K562 (cell line): ENCODE data around the gene TBC1D5. TPM values are rescaled to one million over a fixed set of nuclear protein-coding genes. Genes with fewer than 3 reads are reported as not detected.
A peak's percentile ranks its signal among the peaks of the same experiment; 100 is the strongest.
"Not testable (repeated sequence)": the region's sequence is repeated elsewhere in the genome, so short reads cannot be mapped to it uniquely, and the experiment has no call there.

Source experiments
- ATAC-seq: fragments of 200-7000 bp; cut with Tn5 transposase; 3 replicates; pipeline ENCODE4 v1.9.1; 2020; ENCODE audit warnings: moderate library complexity
- BruUV-seq: library from RNA; stranded (reverse); fragments of 400-500 nt; replicated peaks from 2 replicates; lab custom pipeline; 2021; lab: Mats Ljungman, UMichigan
- CTCF ChIA-PET: fragments of 300-600 bp; formaldehyde crosslinking; extraction: SDS; loops from one replicate; lab custom pipeline; 2021; ENCODE audit warnings: low intra/inter-chr PET ratio; lab: Yijun Ruan, JAX
- POLR2A ChIA-PET: fragments of 300-600, 350-650 bp; sonication (Branson Sonifier 250); formaldehyde crosslinking; extraction: SDS; loops from one replicate; lab custom pipeline; 2021; ENCODE audit warnings: antibody characterized with exemption, inconsistent platforms; lab: Yijun Ruan, JAX
- DNase-seq, 4 experiments: peaks; one replicate each; pipeline versions ENCODE4 v3.0.0 to v3.0.0-alpha.2; 2011 to 2018; ENCODE audit warnings: low spot score in 3 of 4, mixed read lengths in 3 of 4; ENCODE audit errors: extremely low read depth in 1 of 4
- FAIRE-seq: peaks from 2 replicates; lab custom pipeline; 2011; peaks lifted over from hg19 to GRCh38; lab: Jason Lieb, UNC
- H2AFZ ChIP-seq: 2 replicates; pipeline ENCODE4 v1.6.0; 2011; ENCODE audit warnings: low read depth, low read length, control low read depth, inconsistent platforms
- H3K27ac ChIP-seq: fragments of 200-600 bp; 3 replicates; pipeline ENCODE4 v1.8.0; 2011; ENCODE audit warnings: low read depth, mild to moderate bottlenecking, control low read depth, inconsistent platforms, low read length, moderate library complexity, mixed read lengths; ENCODE audit errors: extremely low read depth
- H3K27me3 ChIP-seq, 2 experiments: fragments of 300-600 bp in 1 of 2; 2 replicates in 1 of 2; 3 replicates in 1 of 2; pipeline versions ENCODE4 v1.6.0 to v1.8.0; 2011; ENCODE audit warnings: inconsistent platforms in 2 of 2, low read length in 2 of 2, mild to moderate bottlenecking in 1 of 2, mixed read lengths in 1 of 2, moderate library complexity in 1 of 2; ENCODE audit not compliant: control insufficient read depth in 2 of 2, insufficient read depth in 2 of 2
- H3K36me3 ChIP-seq: fragments of 300-600 bp; 3 replicates; pipeline ENCODE4 v1.8.0; 2011; ENCODE audit warnings: mild to moderate bottlenecking, low read length, inconsistent platforms; ENCODE audit not compliant: control insufficient read depth, insufficient read depth
- H3K4me1 ChIP-seq, 2 experiments: fragments of 200-600 bp in 1 of 2; replicated peaks in 1 of 2; 2 replicates in 1 of 2; 3 replicates in 1 of 2; pipeline versions ENCODE4 v1.5.1 to v1.8.0; 2011; ENCODE audit warnings: inconsistent platforms in 2 of 2, low read length in 2 of 2, mild to moderate bottlenecking in 1 of 2, mixed read lengths in 1 of 2, moderate library complexity in 1 of 2; ENCODE audit not compliant: control insufficient read depth in 2 of 2, insufficient read depth in 2 of 2
- H3K4me2 ChIP-seq: 2 replicates; pipeline ENCODE4 v1.6.1; 2011; ENCODE audit warnings: low read length, control low read depth, inconsistent platforms, mixed read lengths; ENCODE audit not compliant: insufficient read depth
- H3K4me3 ChIP-seq: fragments of 200-600 bp; sonication (generic), shearing (Covaris generic); 2 replicates; pipeline ENCODE4 v1.5.1; 2016; ENCODE audit warnings: control low read depth, inconsistent platforms
- H3K79me2 ChIP-seq: fragments of 200-600 bp; 3 replicates; pipeline ENCODE4 v1.8.0; 2011; ENCODE audit warnings: low read length, inconsistent platforms; ENCODE audit not compliant: control insufficient read depth, insufficient read depth
- H3K9ac ChIP-seq, 2 experiments: 2 replicates each; pipeline versions ENCODE4 v1.6.0 to v1.6.1; 2011; ENCODE audit warnings: low read depth in 2 of 2, low read length in 2 of 2, control low read depth in 1 of 2, inconsistent platforms in 1 of 2, mild to moderate bottlenecking in 1 of 2, mixed read lengths in 1 of 2; ENCODE audit not compliant: insufficient read depth in 1 of 2
- H3K9me1 ChIP-seq: one replicate; pipeline ENCODE4 v1.6.0; 2011; ENCODE audit warnings: inconsistent platforms, mild to moderate bottlenecking, low read length, moderate library complexity; ENCODE audit not compliant: control insufficient read depth, insufficient read depth
- H3K9me3 ChIP-seq: replicated peaks from 2 replicates; pipeline ENCODE4 v1.5.1; 2011; ENCODE audit warnings: low read depth, low read length, inconsistent platforms; ENCODE audit not compliant: control insufficient read depth, insufficient read depth
- H4K20me1 ChIP-seq: replicated peaks from 2 replicates; pipeline ENCODE4 v1.6.1; 2011; ENCODE audit warnings: low read length, inconsistent platforms, mixed read lengths; ENCODE audit not compliant: control insufficient read depth, insufficient read depth
- ATF7 ChIP-seq: fragments of 450-650 bp; IDR thresholded peaks from 2 replicates; pipeline ENCODE4 v1.7.1; 2014; ENCODE audit warnings: mild to moderate bottlenecking, moderate library complexity
- SNIP1 ChIP-seq: fragments of 450-650 bp; IDR thresholded peaks from 2 replicates; pipeline ENCODE4 v1.7.1; 2017; ENCODE audit warnings: low read depth, mild to moderate bottlenecking
- ZNF146 ChIP-seq: IDR thresholded peaks from one replicate; pipeline ENCODE4 v1.6.1; 2018; ENCODE audit warnings: missing compliant biosample characterization; ENCODE audit not compliant: unreplicated experiment
- WGBS: fragments of 100-300 bp; shearing (Covaris generic); methylation state at CpG from one replicate; pipeline ENCODE4 v1.1.6; 2016; ENCODE audit warnings: low coverage, mixed read lengths; ENCODE audit not compliant: insufficient coverage; ENCODE audit errors: missing lambda C conversion rate; 5-methylcytosine and 5-hydroxymethylcytosine counted together
- in situ Hi-C: fragments of 300-500 bp; cut with MboI; formaldehyde crosslinking; loops from 4 replicates; pipeline ENCODE4 v1.15.0; 2018; ENCODE audit warnings: inconsistent platforms, mixed read lengths
- intact Hi-C: fragments of 100-400 bp; cut with micrococcal nuclease; formaldehyde crosslinking; loops from 2 replicates; pipeline ENCODE4 v1.14.2; 2022
- polyA plus RNA-seq, 8 experiments: library from polyadenylated mRNA; depleted of rRNA in 4 of 8; stranded (reverse) in 5 of 8; unstranded in 3 of 8; fragments of >200 nt; fragmentation: Nextera tagmentation in 2 of 8; fragmentation: Illumina TruSeq in 1 of 8; extraction: Ambion mirVana in 2 of 8; extraction: Trizol in 1 of 8; gene quantifications; 2 replicates each; pipeline versions ENCODE4 v1.2.1 to v1.2.3, GENCODE V29; 2011 to 2014; ENCODE audit warnings: inconsistent platforms in 1 of 8, missing spikeins in 1 of 8
- total RNA-seq, 7 experiments: library from RNA; depleted of rRNA in 6 of 7; stranded (reverse); fragments of >200 nt in 6 of 7; fragmentation: Illumina TruSeq in 2 of 7; extraction: Trizol in 2 of 7; gene quantifications; 2 replicates each; pipeline versions ENCODE4 v1.2.1 to v1.2.3, GENCODE V29; 2011 to 2021; ENCODE audit warnings: low replicate concordance in 1 of 7

Gene TBC1D5
- total and polyA plus RNA-seq, 9 of the 15 experiments (the other 6 are each of a cell fraction or from before 2014, with no cell fraction given) = 2.9 to 38.1 (median 25.6) TPM

DNA sequence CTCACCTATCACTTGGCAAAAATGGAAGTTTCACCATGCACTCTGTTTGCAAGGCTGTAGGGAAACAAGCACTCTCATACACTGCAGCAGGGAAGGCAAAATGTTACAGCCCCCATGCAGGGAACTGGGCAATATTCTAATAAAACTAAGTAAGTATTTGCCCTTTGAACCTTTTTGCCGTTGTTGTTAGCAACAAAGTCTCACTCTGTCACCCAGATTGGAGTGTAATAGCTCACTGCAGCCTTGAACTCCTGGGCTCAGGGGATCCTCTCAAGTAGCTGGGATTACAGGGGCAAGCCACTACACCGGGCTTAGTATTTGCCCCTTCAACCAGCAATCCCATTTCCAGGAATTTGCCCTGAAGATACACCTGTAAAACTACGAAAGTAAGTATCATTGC lies 122.5 kb downstream of the TBC1D5 start:
- no peak overlapping the region for H2AFZ ChIP-seq
- H3K36me3 ChIP-seq = no peaks in the 10 kb centered on the region
- CTCF ChIA-PET = no interaction called here
- POLR2A ChIA-PET = no interaction called here
- no peaks in the 10 kb centered on the region for H3K9me1 ChIP-seq
- no peak overlapping the region for H3K27ac ChIP-seq
- no peaks in the 10 kb centered on the region for H3K9me3 ChIP-seq
- no peak overlapping the region for H3K9ac ChIP-seq
- H3K4me3 ChIP-seq = no peak overlapping the region
- H3K79me2 ChIP-seq = no peaks in the 10 kb centered on the region
- H3K4me2 ChIP-seq = no peak overlapping the region
- H4K20me1 ChIP-seq = no peaks in the 10 kb centered on the region
- intact Hi-C loops = no loop called here
- H3K4me1 ChIP-seq = no peaks in the 10 kb centered on the region
- in situ Hi-C loops = no loop called here
- no peak for ATAC-seq
- no peak for FAIRE-seq
- BruUV-seq = no TSS peak
- H3K27me3 ChIP-seq = no peaks in the 10 kb centered on the region
- WGBS = 55% methylated on average over 3 of the region's 3 CpGs
- DNase-seq = no peak
- TF ChIP-seq SNIP1 (no peak), ATF7 (no peak)

GRCh38 chr3:17613017-17613416 lies 129.4 kb downstream of the TBC1D5 start:
- H3K9me3 ChIP-seq, H3K9me1 ChIP-seq, H4K20me1 ChIP-seq, H3K9ac ChIP-seq, CTCF ChIA-PET: not testable (repeated sequence)
- peak; percentile 62 for TF ChIP-seq ZNF146 (CRISPR knock-in tag)
- TF ChIP-seq, all 486 proteins: peak for 1; not testable (repeated sequence) for 485
- H3K79me2 ChIP-seq, H3K4me2 ChIP-seq, POLR2A ChIA-PET, intact Hi-C loops, H3K4me3 ChIP-seq, DNase-seq, H2AFZ ChIP-seq, H3K27ac ChIP-seq, ATAC-seq, in situ Hi-C loops, H3K36me3 ChIP-seq, BruUV-seq, FAIRE-seq, H3K4me1 ChIP-seq, H3K27me3 ChIP-seq: not testable (repeated sequence)
- WGBS = 51% methylated on average over 4 of the region's 4 CpGs
